HG03460 (cell line): ENCODE results near the gene LTF.
"Not testable (repeated sequence)": the region's sequence is repeated elsewhere in the genome, so short reads cannot be mapped to it uniquely, and the experiment has no call there.

Source experiments
- ATAC-seq: cut with Tn5 transposase; IDR thresholded peaks from one replicate; pipeline ENCODE4 v1.9.1; 2021; ENCODE audit not compliant: unreplicated experiment

Gene LTF

DNA sequence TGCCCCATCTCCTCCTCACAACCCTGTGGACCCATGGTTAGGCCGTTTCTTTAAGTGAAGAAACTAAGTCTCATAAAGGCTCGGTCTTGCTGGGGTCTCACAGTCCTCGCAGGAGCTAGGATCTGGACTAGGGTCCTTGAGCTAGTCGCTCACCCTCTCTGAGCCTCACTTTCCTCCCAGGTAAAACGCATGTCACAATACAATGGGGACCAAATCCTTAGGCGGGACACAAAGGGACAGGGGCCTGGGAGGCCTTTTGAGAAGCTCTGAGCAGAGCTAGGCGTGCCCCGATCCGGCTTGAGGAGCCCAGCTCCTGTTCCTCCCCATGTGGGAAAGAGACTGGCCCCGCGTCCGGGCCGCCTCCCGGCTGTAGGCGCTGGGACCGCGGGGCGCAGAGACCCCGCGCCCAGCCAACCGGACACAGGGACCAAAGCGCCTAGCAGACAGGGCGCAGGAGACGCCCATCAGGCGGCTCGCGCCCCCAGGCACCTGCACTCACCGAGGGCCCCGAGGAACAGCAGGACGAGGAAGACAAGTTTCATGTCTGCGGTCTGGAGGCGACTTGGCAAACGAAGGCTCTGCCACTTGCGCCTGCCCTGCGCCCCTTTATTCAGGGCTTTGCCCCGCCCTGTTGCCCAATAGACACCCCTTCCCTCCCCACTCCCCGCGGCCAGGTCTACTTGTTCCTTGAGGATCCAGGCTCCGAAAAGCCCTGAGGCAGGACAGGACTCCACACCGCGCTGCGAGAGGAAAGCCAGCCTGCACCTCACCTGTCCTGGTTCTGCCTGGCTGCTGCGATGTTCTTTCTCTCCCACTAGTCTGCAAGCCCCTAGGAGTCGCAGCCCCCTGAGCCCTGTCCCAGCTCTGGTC is at the start of gene LTF:
TSS of gene LTF (minus strand) at position 580 of the 870 bp plus-strand sequence. CDS start at position 542, 38 bp downstream.
- ATAC-seq, result no peak

- no peak for ATAC-seq
Measured at GRCh38 chr3:46512191-46512749, 47.6 kb upstream of the LTF start.

- no peak for ATAC-seq
Measured at GRCh38 chr3:46509661-46510187, 45.0 kb upstream of the LTF start.

DNA sequence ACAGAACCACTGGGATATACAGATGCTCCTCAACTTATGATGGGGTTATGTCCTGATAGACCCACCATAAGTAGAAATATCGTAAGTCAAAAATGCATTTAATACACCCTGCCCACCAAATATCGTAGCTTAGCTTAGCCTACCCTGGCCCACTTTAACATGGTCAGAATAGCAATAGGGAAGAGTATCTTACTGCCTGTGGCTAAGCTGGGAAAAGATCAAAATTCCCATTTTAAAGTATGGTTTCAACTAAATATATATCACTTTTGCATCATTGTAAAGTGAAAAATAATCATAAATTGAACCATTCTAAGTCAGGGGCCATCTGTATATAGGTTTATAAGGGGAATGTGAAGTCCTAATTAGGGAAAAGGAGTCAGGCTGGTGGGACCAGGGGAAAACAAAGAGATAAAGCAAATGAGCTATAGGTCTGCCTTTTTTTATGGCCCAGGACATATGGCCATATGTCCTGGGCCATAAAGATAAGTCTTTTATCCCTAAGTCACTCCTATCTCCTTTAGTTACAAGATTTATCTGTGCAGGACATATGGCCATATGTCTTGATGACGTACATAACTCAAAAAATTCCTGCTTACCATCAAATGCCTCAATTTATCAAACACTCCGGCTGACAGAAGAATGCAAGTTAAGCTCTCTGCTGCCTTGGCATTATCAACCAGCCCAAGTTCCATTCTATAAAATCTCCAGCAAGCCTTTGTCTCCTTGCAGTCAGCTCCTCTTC is 44.3 kb upstream of the LTF start:
- no peak for ATAC-seq

DNA sequence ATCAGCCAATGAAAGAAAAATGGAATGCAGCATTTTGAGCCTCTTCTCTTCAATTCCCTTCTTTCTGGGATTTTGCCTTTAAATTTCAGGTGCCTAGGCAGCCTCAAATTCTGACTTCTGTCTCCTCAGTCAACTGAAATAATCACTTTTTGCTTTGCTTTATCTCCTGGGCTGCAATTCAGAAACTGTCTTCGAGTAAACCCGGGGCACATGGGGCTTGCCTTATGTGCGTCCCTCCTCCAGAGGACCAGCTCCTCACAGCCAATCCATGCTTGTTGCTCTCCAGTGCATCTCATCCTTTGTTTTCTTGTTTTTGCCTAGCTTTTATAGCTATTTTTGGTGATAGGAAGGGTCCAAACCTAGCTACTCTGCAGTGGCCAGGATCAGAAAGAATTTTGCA is 41.8 kb upstream of the LTF start:
- ATAC-seq, result no peak

- no peak for ATAC-seq
Measured at GRCh38 chr3:46505953-46506352, 41.2 kb upstream of the LTF start.

DNA sequence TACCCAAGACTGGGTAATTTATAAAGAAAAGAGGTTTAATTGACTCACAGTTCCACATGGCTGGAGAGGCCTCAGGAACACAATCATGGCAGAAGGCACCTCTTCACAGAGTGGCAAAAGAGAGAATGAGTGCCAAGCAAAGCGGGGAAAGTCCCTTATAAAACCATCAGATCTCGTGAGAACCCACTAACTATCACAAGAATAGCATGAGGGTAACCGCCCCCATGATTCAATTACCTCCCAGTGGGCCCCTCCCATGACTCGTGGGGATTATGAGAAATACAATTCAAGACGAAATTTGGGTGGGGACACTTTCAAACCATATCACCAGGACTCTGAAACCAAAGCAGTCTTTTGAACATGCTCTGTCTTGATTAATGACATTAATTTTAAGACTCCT is 40.1 kb upstream of the LTF start:
- no peak for ATAC-seq

- no peak for ATAC-seq
Measured at GRCh38 chr3:46503200-46503874, 38.6 kb upstream of the LTF start.

DNA sequence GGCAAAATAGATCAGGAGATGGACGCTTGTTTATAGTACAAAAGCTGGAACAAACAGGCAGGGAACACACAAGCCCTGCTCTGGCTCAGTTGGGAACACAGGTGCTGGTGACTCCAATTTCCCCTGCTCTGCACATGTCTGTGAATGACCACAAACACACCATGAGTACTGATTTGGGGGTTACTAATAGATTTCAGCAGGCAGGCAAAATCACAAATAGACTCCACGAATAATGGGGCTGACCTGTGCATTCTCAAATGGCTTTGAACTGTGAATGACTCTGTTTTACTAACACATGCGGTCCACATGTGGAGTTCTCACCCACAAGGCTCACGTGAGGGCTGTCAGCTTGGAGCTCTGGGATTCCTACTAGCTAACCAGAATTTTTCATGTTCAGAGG is 37.0 kb upstream of the LTF start:
- no peak for ATAC-seq

DNA sequence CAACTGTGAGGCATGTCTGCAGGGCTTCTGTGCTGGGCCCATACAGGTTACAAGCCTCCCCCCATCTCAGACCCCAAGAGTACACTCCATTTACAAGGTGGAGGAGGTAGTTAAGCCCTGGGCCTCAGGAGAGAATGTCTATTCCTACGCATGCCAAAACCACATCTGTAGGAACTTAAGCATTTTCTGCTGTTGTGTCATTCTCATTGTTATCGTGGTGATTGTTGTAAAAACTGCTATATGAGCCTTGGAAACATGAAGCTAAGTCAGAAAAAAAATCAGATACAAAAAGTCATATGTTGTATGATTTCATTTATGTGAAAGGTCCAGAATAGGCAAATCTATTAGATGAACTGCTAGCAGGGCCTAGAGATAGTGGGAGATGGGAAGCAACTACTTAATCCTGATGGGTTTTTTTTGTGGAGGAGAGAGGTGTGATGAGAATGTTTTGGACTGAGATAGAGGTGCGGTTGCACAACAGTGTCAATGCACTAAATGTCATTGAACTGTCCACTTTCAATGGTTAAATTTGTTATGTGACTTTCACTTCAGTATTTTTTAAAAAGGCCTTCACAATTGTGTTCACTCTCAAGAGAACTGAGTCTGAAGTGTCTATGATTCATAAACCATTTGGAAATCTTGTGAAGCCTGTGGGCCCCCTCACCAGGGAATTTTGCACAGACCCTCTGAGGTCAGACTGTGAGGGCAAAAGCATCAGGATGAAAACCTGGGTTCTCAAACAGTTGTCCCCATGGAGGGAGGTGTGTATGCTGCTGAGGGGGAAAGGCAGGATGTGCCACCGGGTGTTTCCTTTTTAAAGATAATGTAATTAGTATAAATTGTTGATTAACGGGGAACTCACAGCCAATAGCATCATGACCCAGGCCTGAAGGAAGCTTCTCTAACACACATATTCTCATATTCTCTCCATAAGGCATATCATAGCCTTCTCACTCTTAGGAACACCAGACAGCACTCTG is 36.2 kb upstream of the LTF start:
- no peak for ATAC-seq

DNA sequence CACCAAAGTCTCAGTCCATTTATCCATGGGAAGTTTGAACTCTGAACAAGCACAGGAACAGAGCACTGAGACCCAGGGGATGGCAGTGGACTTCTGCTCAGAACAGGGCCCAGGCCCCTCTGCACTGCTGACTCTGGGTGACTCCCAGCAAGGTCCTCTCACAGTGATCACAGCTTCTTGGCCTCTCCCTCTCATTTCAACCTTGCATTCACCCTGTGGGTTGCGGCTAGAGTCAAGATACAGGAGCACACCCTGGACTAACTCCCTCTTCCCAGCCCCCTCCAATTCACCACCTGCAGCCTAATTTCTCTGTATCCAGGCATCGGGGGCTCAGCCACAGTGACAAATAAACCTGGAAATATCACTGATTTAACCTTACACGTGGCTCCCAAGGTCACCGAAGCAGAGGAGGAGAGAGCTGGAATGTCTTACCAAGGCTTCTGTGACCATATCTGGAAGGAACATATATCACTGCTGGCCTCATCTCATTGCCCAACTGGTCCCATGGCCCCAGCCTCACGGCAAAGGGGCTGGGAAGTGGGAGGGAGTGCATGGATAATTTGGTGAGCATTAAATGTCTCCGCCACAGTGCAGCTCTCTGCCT is 34.3 kb upstream of the LTF start:
- ATAC-seq, result no peak

DNA sequence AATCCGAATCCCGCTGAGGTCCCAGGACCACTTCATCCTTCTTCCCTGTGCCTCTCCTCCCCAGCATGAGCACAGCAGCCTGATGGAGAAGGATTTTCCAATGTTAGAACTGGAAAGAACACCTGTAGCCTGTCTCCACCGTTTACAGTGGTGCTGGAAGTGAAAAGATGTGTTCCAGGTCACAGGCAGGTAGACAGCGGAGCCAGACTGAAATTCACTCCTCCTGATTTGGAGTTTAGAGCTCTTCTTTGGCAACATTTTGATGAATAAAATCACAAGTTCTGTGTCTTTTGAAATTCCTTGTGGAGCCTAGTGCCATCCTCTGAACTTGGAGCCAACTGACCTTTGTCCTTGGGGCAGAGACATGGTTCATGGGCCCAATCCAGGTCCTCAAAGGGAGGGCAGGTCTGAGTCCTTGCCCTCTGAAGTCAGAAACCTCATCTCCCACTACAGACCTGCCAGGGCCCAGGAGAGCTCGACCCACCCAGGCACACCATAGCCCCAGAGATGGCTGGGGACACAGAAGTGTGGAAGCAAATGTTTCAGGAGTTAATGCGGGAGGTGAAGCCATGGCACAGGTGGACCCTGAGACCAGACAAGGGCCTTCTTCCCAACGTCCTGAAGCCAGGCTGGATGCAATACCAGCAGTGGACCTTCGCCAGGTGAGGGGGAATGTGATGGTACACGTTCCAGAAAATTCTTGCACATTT is 33.0 kb upstream of the LTF start, which contains the start of gene RTP3:
TSS of gene RTP3 (plus strand) at position 421 of the 710 bp plus-strand sequence. CDS start at position 508, 87 bp downstream.
- no peak for ATAC-seq

DNA sequence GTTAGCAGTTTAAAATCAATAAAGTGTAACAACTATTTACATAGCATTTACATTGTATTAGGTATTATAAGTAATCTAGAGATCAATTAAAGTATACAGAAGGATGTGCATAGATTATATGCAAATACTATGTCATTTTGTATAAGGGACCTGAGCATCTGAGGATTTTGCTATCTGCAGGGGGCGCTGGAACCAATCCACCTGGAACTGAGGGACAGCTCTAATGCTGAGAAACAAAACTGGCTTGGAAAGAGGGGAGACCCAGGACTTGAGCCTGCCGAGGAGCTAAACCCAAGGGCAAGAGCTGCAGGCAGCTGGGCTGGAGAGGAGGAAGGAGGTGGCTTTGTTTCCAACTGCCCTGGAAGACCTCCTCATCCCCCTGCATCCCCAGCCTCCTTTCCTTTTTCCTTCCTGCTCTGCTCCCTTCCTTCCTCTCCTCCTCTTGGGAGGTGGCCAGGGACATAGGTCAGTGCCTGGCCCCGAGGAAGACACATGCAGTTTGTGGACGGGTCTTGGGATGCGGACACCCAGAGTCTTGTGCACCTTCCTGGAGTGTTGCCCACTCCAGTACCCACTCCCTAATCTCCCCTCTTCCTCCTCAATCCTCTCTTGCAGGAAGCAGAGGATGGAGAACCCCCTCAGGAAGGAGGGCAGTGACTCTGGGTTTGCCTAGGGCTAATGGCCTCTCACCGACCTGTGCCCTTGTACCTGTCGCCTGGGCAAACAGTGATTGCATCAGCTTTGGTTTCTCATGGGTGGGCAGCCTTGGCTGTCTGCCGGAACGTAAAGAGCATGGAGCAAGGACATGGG is 32.2 kb upstream of the LTF start:
- ATAC-seq, result no peak

- no peak for ATAC-seq
Measured at GRCh38 chr3:46495901-46496456, 31.3 kb upstream of the LTF start.

DNA sequence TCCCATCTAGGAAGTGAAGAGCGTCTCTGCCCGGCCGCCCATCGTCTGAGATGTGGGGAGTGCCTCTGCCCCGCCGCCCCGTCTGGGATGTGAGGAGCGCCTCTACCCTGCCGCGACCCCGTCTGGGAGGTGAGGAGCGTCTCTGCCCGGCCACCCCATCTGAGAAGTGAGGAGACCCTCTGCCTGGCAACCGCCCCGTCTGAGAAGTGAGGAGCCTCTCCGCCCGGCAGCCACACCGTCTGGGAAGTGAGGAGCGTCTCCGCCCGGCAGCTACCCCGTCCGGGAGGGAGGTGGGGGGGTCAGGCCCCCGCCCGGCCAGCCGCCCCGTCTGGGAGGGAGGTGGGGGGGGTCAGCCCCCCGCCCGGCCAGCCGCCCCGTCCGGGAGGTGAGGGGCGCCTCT is 29.8 kb upstream of the LTF start:
- ATAC-seq, result not testable (repeated sequence)

GRCh38 chr3:46492890-46493547 is 28.3 kb upstream of the LTF start:
- no peak for ATAC-seq
